ENCODE measurements around the gene C4orf50.
A peak's percentile ranks its signal among the peaks of the same experiment; 100 is the strongest.

The C4orf50 gene

GRCh38 chr4:5960252-5960880 is 57.9 kb downstream of the C4orf50 start:
- no peak for TF ChIP-seq ARNT (IDR thresholded peaks at IDR 0.05)
- no peak for TF ChIP-seq LEF1 (IDR thresholded peaks at IDR 0.05; ENCODE audit: borderline replicate concordance)
- no peak for TF ChIP-seq BHLHE40 (IDR thresholded peaks at IDR 0.05; ENCODE audit: borderline replicate concordance)
- no peak for TF ChIP-seq L3MBTL2 (conservative IDR thresholded peaks at IDR 0.05)
- TF ChIP-seq ZNF384 (IDR thresholded peaks at IDR 0.05), result no peak
- no peak for TF ChIP-seq NFRKB (IDR thresholded peaks at IDR 0.05)
- TF ChIP-seq FOXM1 (IDR thresholded peaks at IDR 0.05; ENCODE audit: borderline replicate concordance), result no peak
- TF ChIP-seq FOXK2 (IDR thresholded peaks at IDR 0.05), result no peak
- TF ChIP-seq SP1 (IDR thresholded peaks at IDR 0.05), result no peak
- TF ChIP-seq ELF4 (IDR thresholded peaks at IDR 0.05), result no peak
- TF ChIP-seq HDGF (IDR thresholded peaks at IDR 0.05; ENCODE audit: borderline replicate concordance), result no peak
- no peak for TF ChIP-seq SUZ12 (IDR thresholded peaks at IDR 0.05)
- TF ChIP-seq TARDBP (IDR thresholded peaks at IDR 0.05), result no peak
- TF ChIP-seq PKNOX1 (IDR thresholded peaks at IDR 0.05), result no peak
- no peak for TF ChIP-seq CTBP1 (IDR thresholded peaks at IDR 0.05; ENCODE audit: borderline replicate concordance)
- POLR2A ChIA-PET, result no interaction called here
- CTCF ChIA-PET, result no interaction called here
- DNase-seq (ENCODE audit: extremely low spot score), result no peak

GRCh38 chr4:5959211-5959982 is 58.8 kb downstream of the C4orf50 start:
- ChIA-PET CTCF (no interaction called here), POLR2A (no interaction called here)
- DNase-seq (ENCODE audit: extremely low spot score), result no peak
- TF ChIP-seq PKNOX1 (IDR thresholded peaks at IDR 0.05), result peak; percentile 40; the same call in 1 of the 2 replicates
- no peak for TF ChIP-seq FOXM1 (IDR thresholded peaks at IDR 0.05; ENCODE audit: borderline replicate concordance)
- TF ChIP-seq NFRKB (IDR thresholded peaks at IDR 0.05), result no peak

- CTCF ChIA-PET, result no interaction called here
- POLR2A ChIA-PET, result no interaction called here
- DNase-seq (ENCODE audit: extremely low spot score), result no peak
- TF ChIP-seq BHLHE40 (IDR thresholded peaks at IDR 0.05; ENCODE audit: borderline replicate concordance), result no peak
- TF ChIP-seq ELF4 (IDR thresholded peaks at IDR 0.05), result no peak
- TF ChIP-seq SUZ12 (IDR thresholded peaks at IDR 0.05), result no peak
- TF ChIP-seq NFRKB (IDR thresholded peaks at IDR 0.05), result no peak
- TF ChIP-seq PKNOX1 (IDR thresholded peaks at IDR 0.05), result no peak
- TF ChIP-seq LEF1 (IDR thresholded peaks at IDR 0.05; ENCODE audit: borderline replicate concordance), result no peak
- no peak for TF ChIP-seq FOXK2 (IDR thresholded peaks at IDR 0.05)
- TF ChIP-seq SP1 (IDR thresholded peaks at IDR 0.05), result no peak
- TF ChIP-seq FOXM1 (IDR thresholded peaks at IDR 0.05; ENCODE audit: borderline replicate concordance), result no peak
- TF ChIP-seq ARNT (IDR thresholded peaks at IDR 0.05), result no peak
- no peak for TF ChIP-seq FOXA1 (IDR thresholded peaks at IDR 0.05)
- no peak for TF ChIP-seq TARDBP (IDR thresholded peaks at IDR 0.05)
- TF ChIP-seq CTBP1 (IDR thresholded peaks at IDR 0.05; ENCODE audit: borderline replicate concordance), result no peak
- TF ChIP-seq L3MBTL2 (conservative IDR thresholded peaks at IDR 0.05), result no peak
- no peak for TF ChIP-seq ZNF384 (IDR thresholded peaks at IDR 0.05)
- TF ChIP-seq HDGF (IDR thresholded peaks at IDR 0.05; ENCODE audit: borderline replicate concordance), result no peak
Observed at GRCh38 chr4:5958199-5958735, 60.0 kb downstream of the C4orf50 start.

- ChIA-PET POLR2A (no interaction called here), CTCF (no interaction called here)
- TF ChIP-seq LEF1 (IDR thresholded peaks at IDR 0.05; ENCODE audit: borderline replicate concordance) (no peak), FOXA1 (IDR thresholded peaks at IDR 0.05) (no peak), PKNOX1 (IDR thresholded peaks at IDR 0.05) (no peak), SUZ12 (IDR thresholded peaks at IDR 0.05) (no peak), ARNT (IDR thresholded peaks at IDR 0.05) (no peak), FOXK2 (IDR thresholded peaks at IDR 0.05) (no peak), ELF4 (IDR thresholded peaks at IDR 0.05) (no peak), TARDBP (IDR thresholded peaks at IDR 0.05) (no peak), HDGF (IDR thresholded peaks at IDR 0.05; ENCODE audit: borderline replicate concordance) (no peak), FOXM1 (IDR thresholded peaks at IDR 0.05; ENCODE audit: borderline replicate concordance) (no peak), SP1 (IDR thresholded peaks at IDR 0.05) (no peak), BHLHE40 (IDR thresholded peaks at IDR 0.05; ENCODE audit: borderline replicate concordance) (no peak), NFRKB (IDR thresholded peaks at IDR 0.05) (no peak), L3MBTL2 (conservative IDR thresholded peaks at IDR 0.05) (no peak), CTBP1 (IDR thresholded peaks at IDR 0.05; ENCODE audit: borderline replicate concordance) (no peak), ZNF384 (IDR thresholded peaks at IDR 0.05) (no peak)
- DNase-seq (ENCODE audit: extremely low spot score), result no peak
Observed at GRCh38 chr4:5957076-5957475, 61.2 kb downstream of the C4orf50 start.

- TF ChIP-seq PKNOX1 (IDR thresholded peaks at IDR 0.05), result peak; percentile 53; the same call in 1 of the 2 replicates
- TF ChIP-seq TARDBP (IDR thresholded peaks at IDR 0.05), result no peak
- POLR2A ChIA-PET, result no interaction called here
- DNase-seq (ENCODE audit: extremely low spot score), result no peak
- CTCF ChIA-PET, result no interaction called here
Observed at GRCh38 chr4:5956285-5957021, 61.8 kb downstream of the C4orf50 start.
